ENCODE results near the gene PRDM11.

Gene PRDM11

GRCh38 chr11:45152740-45153595 is 6.5 kb downstream of the PRDM11 start:
- Histone ChIP-seq H3K9ac (ENCODE audit: low read length) (no peak overlapping the region), H3K4me3 (ENCODE audit: insufficient read depth in 1 of 2, low read depth in 1 of 2, low read length in 2 of 2) (no peak overlapping the region), H3K18ac (ENCODE audit: low read depth in 1 of 2, low read length in 2 of 2) (no peak overlapping the region), H2AFZ (ENCODE audit: low read depth, low read length) (no peak overlapping the region), H3K27me3 (ENCODE audit: control insufficient read depth in 1 of 2, insufficient read depth in 1 of 2, low read length in 2 of 2) (no peaks in the 10 kb centered on the region), H3K4me1 (ENCODE audit: control insufficient read depth, insufficient read depth, low read depth, low read length) (peaks cover 6% of the 10 kb centered on the region), H2BK5ac (ENCODE audit: low read depth, low read length, poor library complexity, severe bottlenecking) (no peak overlapping the region), H3K27ac (ENCODE audit: low read length, poor library complexity, severe bottlenecking) (no peak overlapping the region), H3K36me3 (ENCODE audit: control insufficient read depth in 1 of 2, insufficient read depth in 2 of 2, low read depth in 1 of 2, low read length in 2 of 2) (no peaks in the 10 kb centered on the region), H2BK120ac (ENCODE audit: low read depth, low read length) (no peak overlapping the region), H3K79me1 (replicated peaks; ENCODE audit: low read length, poor library complexity, severe bottlenecking) (peaks cover 77% of the 10 kb centered on the region), H3K9me3 (ENCODE audit: control insufficient read depth, low read length) (no peaks in the 10 kb centered on the region), H3K4ac (ENCODE audit: low read depth in 1 of 2, low read length in 2 of 2) (no peak overlapping the region), H3K14ac (ENCODE audit: low read length in 2 of 2) (no peak overlapping the region), H2BK12ac (ENCODE audit: low read length in 2 of 2) (no peak overlapping the region), H4K91ac (ENCODE audit: low read length) (no peak overlapping the region), H3K4me2 (ENCODE audit: low read length, poor library complexity, severe bottlenecking) (no peak overlapping the region), H2BK15ac (ENCODE audit: low read depth, poor library complexity, severe bottlenecking) (no peak overlapping the region), H4K8ac (ENCODE audit: low read length) (no peak overlapping the region), H3K23ac (ENCODE audit: low read length in 2 of 2) (no peak overlapping the region), H2AK5ac (ENCODE audit: low read length, severe bottlenecking) (no peak overlapping the region)
- no peak for DNase-seq
- WGBS = 93% methylated on average over 14 of the region's 14 CpGs

DNA sequence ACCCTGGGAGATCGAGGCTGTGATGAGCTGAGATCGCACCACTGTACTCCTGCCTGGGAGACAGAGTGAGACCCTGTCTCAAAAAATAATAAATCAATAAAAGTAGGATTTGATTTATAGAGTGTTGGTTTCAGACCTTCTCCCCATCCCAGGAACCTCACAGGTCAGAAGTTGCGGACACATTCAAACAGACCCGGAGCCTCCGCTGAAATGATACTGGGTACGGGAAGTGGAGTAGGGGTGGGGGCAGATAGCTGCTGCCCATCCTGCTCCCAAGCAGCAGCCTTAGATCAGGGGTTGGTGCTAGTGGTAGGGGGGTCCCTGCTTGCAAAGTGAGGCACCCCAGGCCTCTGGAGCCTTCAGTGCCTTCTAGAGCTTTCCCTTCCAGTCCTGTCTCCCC is 7.8 kb downstream of the PRDM11 start:
- no peak overlapping the region for H3K9ac ChIP-seq (ENCODE audit: low read length)

DNA sequence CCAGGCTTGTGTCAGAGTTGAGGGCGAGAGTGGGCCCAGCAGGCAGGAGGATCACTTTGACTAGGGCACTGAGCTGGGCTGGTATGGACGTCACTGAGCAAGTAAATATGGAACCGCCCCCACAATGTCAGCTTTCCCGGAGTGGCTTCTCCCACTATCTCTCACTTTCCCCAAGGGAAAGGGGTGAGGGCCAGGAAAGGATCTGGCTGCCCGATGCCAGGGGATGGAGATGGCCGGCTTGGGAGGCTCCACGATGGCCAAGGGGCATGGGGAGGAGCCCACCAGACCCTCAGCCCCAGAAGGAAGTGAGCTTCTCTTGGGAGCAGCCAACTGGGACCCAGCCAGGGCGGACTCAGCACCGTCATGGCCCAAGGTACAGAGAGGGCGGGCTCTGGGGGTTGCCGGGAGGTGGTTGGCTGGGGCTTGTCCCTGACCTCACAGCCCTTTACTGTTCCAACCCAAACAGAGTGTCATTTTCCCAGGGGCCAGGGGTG is 8.7 kb downstream of the PRDM11 start:
- no peak overlapping the region for H3K27ac ChIP-seq (ENCODE audit: low read length, poor library complexity, severe bottlenecking)
- no peak overlapping the region for H3K9ac ChIP-seq (ENCODE audit: low read length)
- no peaks in the 10 kb centered on the region for H3K36me3 ChIP-seq (ENCODE audit: control insufficient read depth in 1 of 2, insufficient read depth in 2 of 2, low read depth in 1 of 2, low read length in 2 of 2)
- H4K8ac ChIP-seq (ENCODE audit: low read length) = no peak overlapping the region
- DNase-seq = no peak
- no peak overlapping the region for H3K4me3 ChIP-seq (ENCODE audit: insufficient read depth in 1 of 2, low read depth in 1 of 2, low read length in 2 of 2)
- no peaks in the 10 kb centered on the region for H3K27me3 ChIP-seq (ENCODE audit: control insufficient read depth in 1 of 2, insufficient read depth in 1 of 2, low read length in 2 of 2)
- peaks cover 77% of the 10 kb centered on the region for H3K79me1 ChIP-seq (replicated peaks; ENCODE audit: low read length, poor library complexity, severe bottlenecking)
- no peak overlapping the region for H3K4ac ChIP-seq (ENCODE audit: low read depth in 1 of 2, low read length in 2 of 2)
- no peaks in the 10 kb centered on the region for H3K9me3 ChIP-seq (ENCODE audit: control insufficient read depth, low read length)
- H2AFZ ChIP-seq (ENCODE audit: low read depth, low read length) = no peak overlapping the region
- H2BK12ac ChIP-seq (ENCODE audit: low read length in 2 of 2) = no peak overlapping the region
- peak overlapping the region in 1 of 2 experiments; percentile 29 for H3K18ac ChIP-seq (ENCODE audit: low read depth in 1 of 2, low read length in 2 of 2)
- H2AK5ac ChIP-seq (ENCODE audit: low read length, severe bottlenecking) = no peak overlapping the region
- no peak overlapping the region for H3K14ac ChIP-seq (ENCODE audit: low read length in 2 of 2)
- peaks cover 18% of the 10 kb centered on the region for H3K4me1 ChIP-seq (ENCODE audit: control insufficient read depth, insufficient read depth, low read depth, low read length)
- no peak overlapping the region for H2BK15ac ChIP-seq (ENCODE audit: low read depth, poor library complexity, severe bottlenecking)
- H3K23ac ChIP-seq (ENCODE audit: low read length in 2 of 2) = no peak overlapping the region
- H2BK5ac ChIP-seq (ENCODE audit: low read depth, low read length, poor library complexity, severe bottlenecking) = no peak overlapping the region
- H4K91ac ChIP-seq (ENCODE audit: low read length) = no peak overlapping the region
- no peak overlapping the region for H3K4me2 ChIP-seq (ENCODE audit: low read length, poor library complexity, severe bottlenecking)
- 99% methylated on average over 7 of the region's 11 CpGs for WGBS
- H2BK120ac ChIP-seq (ENCODE audit: low read depth, low read length) = no peak overlapping the region

More for the DNA sequence above, 7.8 kb downstream of the PRDM11 start:
- Histone ChIP-seq H3K4ac (ENCODE audit: low read depth in 1 of 2, low read length in 2 of 2) (no peak overlapping the region), H3K9me3 (ENCODE audit: control insufficient read depth, low read length) (no peaks in the 10 kb centered on the region), H3K27ac (ENCODE audit: low read length, poor library complexity, severe bottlenecking) (no peak overlapping the region), H4K91ac (ENCODE audit: low read length) (no peak overlapping the region), H4K8ac (ENCODE audit: low read length) (no peak overlapping the region), H3K79me1 (replicated peaks; ENCODE audit: low read length, poor library complexity, severe bottlenecking) (peaks cover 80% of the 10 kb centered on the region), H3K4me3 (ENCODE audit: insufficient read depth in 1 of 2, low read depth in 1 of 2, low read length in 2 of 2) (no peak overlapping the region), H3K4me2 (ENCODE audit: low read length, poor library complexity, severe bottlenecking) (no peak overlapping the region), H3K23ac (ENCODE audit: low read length in 2 of 2) (no peak overlapping the region), H2AFZ (ENCODE audit: low read depth, low read length) (no peak overlapping the region), H2BK5ac (ENCODE audit: low read depth, low read length, poor library complexity, severe bottlenecking) (no peak overlapping the region), H2BK120ac (ENCODE audit: low read depth, low read length) (no peak overlapping the region), H3K14ac (ENCODE audit: low read length in 2 of 2) (no peak overlapping the region), H2BK15ac (ENCODE audit: low read depth, poor library complexity, severe bottlenecking) (no peak overlapping the region), H3K27me3 (ENCODE audit: control insufficient read depth in 1 of 2, insufficient read depth in 1 of 2, low read length in 2 of 2) (no peaks in the 10 kb centered on the region), H2BK12ac (ENCODE audit: low read length in 2 of 2) (no peak overlapping the region), H2AK5ac (ENCODE audit: low read length, severe bottlenecking) (no peak overlapping the region), H3K4me1 (ENCODE audit: control insufficient read depth, insufficient read depth, low read depth, low read length) (peaks cover 18% of the 10 kb centered on the region), H3K18ac (ENCODE audit: low read depth in 1 of 2, low read length in 2 of 2) (no peak overlapping the region), H3K36me3 (ENCODE audit: control insufficient read depth in 1 of 2, insufficient read depth in 2 of 2, low read depth in 1 of 2, low read length in 2 of 2) (no peaks in the 10 kb centered on the region)
- WGBS = 96% methylated on average over 5 of the region's 6 CpGs
- no peak for DNase-seq

DNA sequence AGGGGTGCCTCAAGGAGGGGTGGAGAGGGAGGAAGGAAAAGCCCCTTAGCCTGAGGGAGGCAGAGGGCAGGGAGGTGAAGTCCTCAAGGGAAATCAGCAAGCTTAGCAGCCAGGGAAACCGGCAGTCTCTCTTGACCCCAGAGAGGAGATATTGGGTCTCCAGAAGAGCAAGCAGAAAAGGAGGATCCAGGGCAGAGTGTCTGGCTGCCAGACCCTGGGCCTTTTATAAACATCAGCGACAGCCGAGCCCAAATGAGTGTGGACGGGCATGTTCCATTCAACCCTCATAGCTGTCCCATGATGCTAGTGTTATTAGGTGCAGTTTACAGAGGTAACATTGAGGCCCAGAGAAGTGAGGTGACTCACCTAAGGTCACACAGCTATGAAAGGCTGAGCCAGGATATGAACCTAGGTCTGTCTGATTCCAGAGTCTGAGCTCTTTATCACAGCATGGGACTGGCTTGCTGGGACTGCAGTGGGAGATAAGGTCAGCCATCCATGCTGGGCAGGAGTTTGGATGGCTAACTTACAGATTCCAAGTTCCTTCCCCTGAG is 9.3 kb downstream of the PRDM11 start:
- H3K4me3 ChIP-seq (ENCODE audit: insufficient read depth in 1 of 2, low read depth in 1 of 2, low read length in 2 of 2) = no peak overlapping the region
- DNase-seq = no peak
- WGBS = 62% methylated on average over 4 of the region's 4 CpGs

More for the DNA sequence above, 9.3 kb downstream of the PRDM11 start:
- no peak overlapping the region for H2AK5ac ChIP-seq (ENCODE audit: low read length, severe bottlenecking)
- peaks cover 0 to 1% of the 10 kb centered on the region in 2 experiments for H3K27me3 ChIP-seq (ENCODE audit: control insufficient read depth in 1 of 2, insufficient read depth in 1 of 2, low read length in 2 of 2)
- H2BK12ac ChIP-seq (ENCODE audit: low read length in 2 of 2) = no peak overlapping the region
- peaks cover 73% of the 10 kb centered on the region for H3K79me1 ChIP-seq (replicated peaks; ENCODE audit: low read length, poor library complexity, severe bottlenecking)
- H3K36me3 ChIP-seq (ENCODE audit: control insufficient read depth in 1 of 2, insufficient read depth in 2 of 2, low read depth in 1 of 2, low read length in 2 of 2) = no peaks in the 10 kb centered on the region
- no peak overlapping the region for H4K8ac ChIP-seq (ENCODE audit: low read length)
- H3K23ac ChIP-seq (ENCODE audit: low read length in 2 of 2) = no peak overlapping the region
- no peak overlapping the region for H3K4ac ChIP-seq (ENCODE audit: low read depth in 1 of 2, low read length in 2 of 2)
- no peak overlapping the region for H3K27ac ChIP-seq (ENCODE audit: low read length, poor library complexity, severe bottlenecking)
- H2AFZ ChIP-seq (ENCODE audit: low read depth, low read length) = no peak overlapping the region
- no peak overlapping the region for H3K9ac ChIP-seq (ENCODE audit: low read length)
- H2BK5ac ChIP-seq (ENCODE audit: low read depth, low read length, poor library complexity, severe bottlenecking) = no peak overlapping the region
- peak overlapping the region in 1 of 2 experiments; percentile 37 for H3K18ac ChIP-seq (ENCODE audit: low read depth in 1 of 2, low read length in 2 of 2)
- H2BK120ac ChIP-seq (ENCODE audit: low read depth, low read length) = no peak overlapping the region
- H3K4me2 ChIP-seq (ENCODE audit: low read length, poor library complexity, severe bottlenecking) = no peak overlapping the region
- peaks cover 18% of the 10 kb centered on the region for H3K4me1 ChIP-seq (ENCODE audit: control insufficient read depth, insufficient read depth, low read depth, low read length)
- H3K14ac ChIP-seq (ENCODE audit: low read length in 2 of 2) = no peak overlapping the region
- no peak overlapping the region for H2BK15ac ChIP-seq (ENCODE audit: low read depth, poor library complexity, severe bottlenecking)
- no peak overlapping the region for H4K91ac ChIP-seq (ENCODE audit: low read length)
- no peaks in the 10 kb centered on the region for H3K9me3 ChIP-seq (ENCODE audit: control insufficient read depth, low read length)
